PC-9 (cell line): ENCODE results near the gene ABCB9. TPM values are rescaled to one million over a fixed set of nuclear protein-coding genes. Genes with fewer than 3 reads are reported as not detected.

Experiments
- BruUV-seq: library from RNA; stranded (reverse); fragments of 400-500 nt; replicated peaks from 2 replicates; lab custom pipeline; 2021; lab: Mats Ljungman, UMichigan
- CTCF ChIA-PET: fragments of 300-600 bp; sonication (Branson Sonifier 250); formaldehyde crosslinking; loops from one replicate; lab custom pipeline; 2022; ENCODE audit warnings: antibody characterized with exemption; lab: Charles Lee
- POLR2A ChIA-PET: fragments of 300-600 bp; sonication (Branson Sonifier 250); formaldehyde crosslinking; loops from one replicate; lab custom pipeline; 2022; ENCODE audit warnings: antibody characterized with exemption; ENCODE audit not compliant: unreplicated experiment; lab: Charles Lee
- DNase-seq, 2 experiments: peaks; one replicate each; pipeline versions ENCODE4 v3.0.0 to v3.0.0-alpha.2; 2015 to 2022; ENCODE audit warnings: mixed read lengths in 1 of 2
- H2AFZ ChIP-seq: fragments of 200-600 bp; sonication (generic); 2 replicates; pipeline ENCODE4 v1.8.1; 2017; ENCODE audit warnings: antibody characterized with exemption
- H3F3A ChIP-seq: fragments of 200-600 bp; sonication (generic); 2 replicates; pipeline ENCODE4 v1.8.1; 2017; ENCODE audit warnings: antibody characterized with exemption, mild to moderate bottlenecking, low read depth; ENCODE audit not compliant: insufficient read depth
- H3K27ac ChIP-seq: fragments of 200-600 bp; sonication (generic); 2 replicates; pipeline ENCODE4 v1.6.1; 2016; ENCODE audit warnings: mixed run types
- H3K27me3 ChIP-seq: fragments of 200-600 bp; sonication (generic); 2 replicates; pipeline ENCODE4 v1.6.1; 2016; ENCODE audit warnings: low read depth, mixed run types; ENCODE audit not compliant: insufficient read depth
- H3K36me3 ChIP-seq: fragments of 200-600 bp; sonication (generic); 2 replicates; pipeline ENCODE4 v1.6.1; 2016; ENCODE audit warnings: low read depth, mixed run types
- H3K4me1 ChIP-seq: fragments of 200-600 bp; sonication (generic); replicated peaks from 2 replicates; pipeline ENCODE4 v1.6.1; 2016; ENCODE audit warnings: mixed run types; ENCODE audit not compliant: insufficient read depth
- H3K4me2 ChIP-seq: fragments of 200-600 bp; sonication (generic); 2 replicates; pipeline ENCODE4 v1.6.1; 2017; ENCODE audit warnings: mixed run types
- H3K4me3 ChIP-seq: fragments of 200-600 bp; sonication (generic); 2 replicates; pipeline ENCODE4 v1.6.1; 2016; ENCODE audit warnings: mixed run types
- H3K79me2 ChIP-seq: fragments of 200-600 bp; sonication (generic); 2 replicates; pipeline ENCODE4 v1.6.1; 2017; ENCODE audit warnings: low read depth, mixed run types
- H3K9me2 ChIP-seq: fragments of 200-600 bp; sonication (generic); 2 replicates; pipeline ENCODE4 v1.8.1; 2017; ENCODE audit warnings: mild to moderate bottlenecking; ENCODE audit not compliant: insufficient read depth
- H3K9me3 ChIP-seq: fragments of 200-600 bp; sonication (generic); 2 replicates; pipeline ENCODE4 v1.8.1; 2016; ENCODE audit warnings: low read depth; ENCODE audit not compliant: insufficient read depth
- H4K20me1 ChIP-seq: fragments of 200-600 bp; sonication (generic); 2 replicates; pipeline ENCODE4 v1.8.1; 2017; ENCODE audit not compliant: insufficient read depth
- CTCF ChIP-seq: fragments of 200-600 bp; sonication (generic); conservative IDR thresholded peaks from 2 replicates; pipeline ENCODE4 v1.6.1; 2017; ENCODE audit warnings: mixed run types, antibody characterized with exemption, mild to moderate bottlenecking, moderate library complexity
- EZH2 ChIP-seq: fragments of 200-600 bp; sonication (generic); IDR thresholded peaks from 2 replicates; pipeline ENCODE4 v1.8.0; 2017; ENCODE audit warnings: antibody characterized with exemption, low read depth
- intact Hi-C: fragments of 100-400 bp; cut with micrococcal nuclease; formaldehyde crosslinking; loops from one replicate; pipeline ENCODE4 v1.10.0; 2022; ENCODE audit not compliant: unreplicated experiment
- total RNA-seq: library from RNA; stranded (reverse); gene quantifications from 2 replicates; pipeline ENCODE4 v1.2.3, GENCODE V29; 2021

Gene ABCB9
- total RNA-seq, 1 experiment from 2014 or later: 13.0 TPM

GRCh38 chr12:122959566-122960192 is 6.6 kb downstream of the ABCB9 start:
- H3K27ac ChIP-seq: no peak overlapping the region
- H3K9me3 ChIP-seq: no peaks in the 10 kb centered on the region
- no peaks in the 10 kb centered on the region for H3K9me2 ChIP-seq
- peaks cover 6% of the 10 kb centered on the region; the same call in 1 of the 2 replicates for H3F3A ChIP-seq
- no peak overlapping the region for H2AFZ ChIP-seq
- no peaks in the 10 kb centered on the region for H3K27me3 ChIP-seq
- intact Hi-C loops: no loop called here
- no peak for DNase-seq
- ChIA-PET CTCF (no interaction called here), POLR2A (no interaction called here)
- TF ChIP-seq CTCF (no peak), EZH2 (no peak)
- BruUV-seq: no TSS peak
- H3K4me1 ChIP-seq: no peaks in the 10 kb centered on the region; the same call in 1 of the 2 replicates
- no peak overlapping the region for H3K4me3 ChIP-seq
- H3K4me2 ChIP-seq: no peak overlapping the region
- H3K36me3 ChIP-seq: no peaks in the 10 kb centered on the region
- H4K20me1 ChIP-seq: no peaks in the 10 kb centered on the region
- no peaks in the 10 kb centered on the region for H3K79me2 ChIP-seq

GRCh38 chr12:122958198-122958888 is 7.9 kb downstream of the ABCB9 start:
- Histone ChIP-seq H3F3A (peaks cover 6% of the 10 kb centered on the region; the same call in 1 of the 2 replicates), H3K27ac (no peak overlapping the region), H3K79me2 (no peaks in the 10 kb centered on the region), H2AFZ (no peak overlapping the region), H3K36me3 (no peaks in the 10 kb centered on the region), H3K4me1 (no peaks in the 10 kb centered on the region; the same call in 1 of the 2 replicates), H3K9me2 (no peaks in the 10 kb centered on the region), H3K27me3 (no peaks in the 10 kb centered on the region), H3K9me3 (no peaks in the 10 kb centered on the region), H3K4me3 (no peak overlapping the region), H3K4me2 (no peak overlapping the region), H4K20me1 (no peaks in the 10 kb centered on the region)
- TF ChIP-seq EZH2: no peak
- TF ChIP-seq CTCF: no peak
- ChIA-PET CTCF (no interaction called here), POLR2A (no interaction called here)
- no TSS peak for BruUV-seq
- DNase-seq: no peak
- intact Hi-C loops: no loop called here

- Histone ChIP-seq H3K27me3 (no peaks in the 10 kb centered on the region), H3K79me2 (no peaks in the 10 kb centered on the region), H3K4me1 (peaks cover 9% of the 10 kb centered on the region), H3K4me3 (no peak overlapping the region), H3K4me2 (no peak overlapping the region), H3K27ac (no peak overlapping the region), H3K9me3 (no peaks in the 10 kb centered on the region), H4K20me1 (no peaks in the 10 kb centered on the region), H3K36me3 (no peaks in the 10 kb centered on the region), H2AFZ (no peak overlapping the region), H3K9me2 (no peaks in the 10 kb centered on the region), H3F3A (peaks cover 14% of the 10 kb centered on the region; the same call in 1 of the 2 replicates)
- ChIA-PET CTCF (no interaction called here), POLR2A (no interaction called here)
- no TSS peak for BruUV-seq
- intact Hi-C loops: no loop called here
- no peak for DNase-seq
- TF ChIP-seq EZH2 (no peak), CTCF (no peak)
Observed at GRCh38 chr12:122956035-122956434, 10.2 kb downstream of the ABCB9 start.
